ENCODE results near the gene PVALB. TPM values are rescaled to one million over a fixed set of nuclear protein-coding genes. Genes with fewer than 3 reads are reported as not detected.

The PVALB gene
- total RNA-seq, 2 donors from 2014 or later = not detected

DNA sequence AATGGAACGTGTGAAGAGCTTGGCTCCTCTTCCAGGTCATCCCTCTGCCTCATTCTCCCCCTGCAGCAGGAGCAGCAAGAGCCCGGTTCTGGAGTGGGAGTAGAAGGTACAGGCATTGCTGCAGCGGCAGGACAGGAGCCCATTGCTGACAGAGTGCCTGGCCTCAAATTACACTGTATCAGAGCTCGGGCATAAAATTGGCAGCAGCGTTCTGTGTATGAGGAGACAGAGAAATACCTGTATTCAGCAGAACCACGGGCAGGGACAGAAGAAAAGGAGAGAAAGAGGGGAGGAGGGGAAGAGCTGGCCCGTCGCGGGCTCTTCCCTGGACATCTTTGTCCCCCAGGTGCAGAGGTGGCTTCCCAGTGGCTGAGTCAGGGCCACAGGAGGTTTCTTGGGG lies 41.3 kb upstream of the PVALB start:
- Histone ChIP-seq H3K9ac (ENCODE audit: low read depth in 2 of 2, low read length in 2 of 2) (no peak overlapping the region), H3K27ac (no peak overlapping the region), H3K4me1 (no peaks in the 10 kb centered on the region), H3K27me3 (no peaks in the 10 kb centered on the region), H3K36me3 (no peaks in the 10 kb centered on the region), H3K4me3 (no peak overlapping the region), H3K9me3 (no peaks in the 10 kb centered on the region)
- DNase-seq = no peak
- intact Hi-C loops (cut with DNase I) = loop anchor here (5.0 to 10.0 kb wide), 4 partner anchors 76 to 311 kb away; no protein-coding TSS in a partner anchor
- TF ChIP-seq, protein P1, sequence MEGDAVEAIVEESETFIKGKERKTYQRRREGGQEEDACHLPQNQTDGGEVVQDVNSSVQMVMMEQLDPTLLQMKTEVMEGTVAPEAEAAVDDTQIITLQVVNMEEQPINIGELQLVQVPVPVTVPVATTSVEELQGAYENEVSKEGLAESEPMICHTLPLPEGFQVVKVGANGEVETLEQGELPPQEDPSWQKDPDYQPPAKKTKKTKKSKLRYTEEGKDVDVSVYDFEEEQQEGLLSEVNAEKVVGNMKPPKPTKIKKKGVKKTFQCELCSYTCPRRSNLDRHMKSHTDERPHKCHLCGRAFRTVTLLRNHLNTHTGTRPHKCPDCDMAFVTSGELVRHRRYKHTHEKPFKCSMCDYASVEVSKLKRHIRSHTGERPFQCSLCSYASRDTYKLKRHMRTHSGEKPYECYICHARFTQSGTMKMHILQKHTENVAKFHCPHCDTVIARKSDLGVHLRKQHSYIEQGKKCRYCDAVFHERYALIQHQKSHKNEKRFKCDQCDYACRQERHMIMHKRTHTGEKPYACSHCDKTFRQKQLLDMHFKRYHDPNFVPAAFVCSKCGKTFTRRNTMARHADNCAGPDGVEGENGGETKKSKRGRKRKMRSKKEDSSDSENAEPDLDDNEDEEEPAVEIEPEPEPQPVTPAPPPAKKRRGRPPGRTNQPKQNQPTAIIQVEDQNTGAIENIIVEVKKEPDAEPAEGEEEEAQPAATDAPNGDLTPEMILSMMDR (IDR thresholded peaks at IDR 0.05) = no peak

DNA sequence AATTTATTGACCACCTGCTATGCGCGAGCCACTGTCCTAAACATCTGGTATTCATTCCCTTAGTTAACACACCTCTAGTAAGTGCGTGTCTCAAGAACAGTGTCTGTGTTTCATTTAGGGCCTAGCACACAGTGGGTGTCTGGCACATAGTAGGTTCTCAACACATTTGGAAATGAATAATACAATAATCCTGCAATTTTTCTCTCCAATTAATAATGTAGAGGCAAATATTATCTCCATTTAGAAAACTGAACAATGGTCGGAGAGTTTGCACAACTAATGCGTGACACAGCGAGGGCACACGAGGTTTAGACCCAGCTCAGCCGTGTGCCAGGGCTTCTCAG lies 39.9 kb upstream of the PVALB start:
- H3K4me3 ChIP-seq = no peak overlapping the region
- intact Hi-C loops (cut with DNase I) = loop anchor here (5.0 to 10.0 kb wide), 4 partner anchors 74 to 309 kb away; no protein-coding TSS in a partner anchor
- H3K4me1 ChIP-seq = no peaks in the 10 kb centered on the region
- H3K36me3 ChIP-seq = no peaks in the 10 kb centered on the region
- no peaks in the 10 kb centered on the region for H3K27me3 ChIP-seq
- H3K9me3 ChIP-seq = no peaks in the 10 kb centered on the region
- H3K27ac ChIP-seq = no peak overlapping the region
- TF ChIP-seq, protein P1 (IDR thresholded peaks at IDR 0.05) = no peak
- no peak for DNase-seq
- no peak overlapping the region for H3K9ac ChIP-seq (ENCODE audit: low read depth in 2 of 2, low read length in 2 of 2)

DNA sequence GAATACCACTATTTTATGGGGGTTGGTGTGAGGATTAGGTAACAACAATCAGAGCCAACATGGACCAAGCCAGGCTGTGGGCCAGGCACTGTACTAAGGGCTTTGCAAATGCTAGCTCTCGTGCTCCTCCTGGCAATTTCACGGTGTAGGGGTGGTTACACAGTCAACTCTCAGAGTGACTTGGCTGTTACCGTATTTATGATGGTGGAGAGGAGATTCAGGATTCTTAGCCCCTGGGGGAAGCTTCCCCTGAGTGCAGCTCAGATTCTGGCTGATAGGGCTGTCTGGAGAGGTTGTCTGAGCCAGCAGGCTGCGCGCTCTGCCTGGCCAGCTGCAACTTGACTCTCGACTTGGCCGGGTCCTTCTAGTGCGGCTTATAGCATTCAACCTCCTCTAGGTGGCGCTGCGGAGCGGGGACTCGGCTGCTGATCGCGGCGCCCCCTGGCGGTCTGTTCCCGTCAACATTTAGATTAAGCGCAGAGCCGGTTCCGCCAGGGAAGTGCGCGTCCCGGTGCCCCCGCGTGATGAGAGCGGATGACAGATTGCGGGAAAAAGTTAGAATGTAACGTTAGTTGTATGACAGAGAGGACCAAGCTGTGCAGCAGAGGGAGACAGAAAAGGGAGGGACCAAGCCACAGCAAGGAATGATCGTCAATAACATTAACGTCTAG lies 39.4 kb upstream of the PVALB start:
- no peaks in the 10 kb centered on the region for H3K27me3 ChIP-seq
- H3K27ac ChIP-seq = no peak overlapping the region
- no peaks in the 10 kb centered on the region for H3K36me3 ChIP-seq
- no peak overlapping the region for H3K4me3 ChIP-seq
- no peak overlapping the region for H3K9ac ChIP-seq (ENCODE audit: low read depth in 2 of 2, low read length in 2 of 2)
- TF ChIP-seq, protein P1 (IDR thresholded peaks at IDR 0.05) = peak; percentile 100
- H3K9me3 ChIP-seq = no peaks in the 10 kb centered on the region
- DNase-seq = peak; percentile 92
- H3K4me1 ChIP-seq = no peaks in the 10 kb centered on the region
- intact Hi-C loops (cut with DNase I) = loop anchor here (5.0 to 10.0 kb wide), 4 partner anchors 74 to 309 kb away; no protein-coding TSS in a partner anchor

DNA sequence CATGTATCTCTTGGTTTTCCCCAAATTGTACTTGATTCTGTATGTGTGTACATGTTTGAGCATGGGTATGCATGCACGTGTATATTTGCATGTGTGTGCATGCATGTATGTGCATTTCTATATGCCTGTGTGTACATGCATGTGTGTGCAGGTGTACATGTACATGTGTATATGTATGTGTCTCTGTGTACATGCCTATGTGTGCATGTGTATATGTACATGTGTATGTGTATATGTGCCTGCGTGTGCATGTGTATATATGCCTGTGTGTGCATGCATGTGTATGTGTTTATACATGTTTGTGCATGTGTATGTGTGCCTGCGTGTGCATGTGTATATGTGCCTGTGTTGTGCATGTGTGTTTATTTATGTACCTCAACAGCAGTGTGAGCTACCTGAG lies 38.6 kb upstream of the PVALB start:
- intact Hi-C loops (cut with DNase I) = loop anchor here (5.0 to 10.0 kb wide), 4 partner anchors 73 to 308 kb away; no protein-coding TSS in a partner anchor
- H3K4me1 ChIP-seq = no peaks in the 10 kb centered on the region
- H3K4me3 ChIP-seq = no peak overlapping the region
- H3K9me3 ChIP-seq = no peaks in the 10 kb centered on the region
- H3K27me3 ChIP-seq = no peaks in the 10 kb centered on the region
- H3K36me3 ChIP-seq = no peaks in the 10 kb centered on the region
- H3K9ac ChIP-seq (ENCODE audit: low read depth in 2 of 2, low read length in 2 of 2) = no peak overlapping the region
- TF ChIP-seq, protein P1 (IDR thresholded peaks at IDR 0.05) = no peak
- no peak for DNase-seq
- no peak overlapping the region for H3K27ac ChIP-seq

DNA sequence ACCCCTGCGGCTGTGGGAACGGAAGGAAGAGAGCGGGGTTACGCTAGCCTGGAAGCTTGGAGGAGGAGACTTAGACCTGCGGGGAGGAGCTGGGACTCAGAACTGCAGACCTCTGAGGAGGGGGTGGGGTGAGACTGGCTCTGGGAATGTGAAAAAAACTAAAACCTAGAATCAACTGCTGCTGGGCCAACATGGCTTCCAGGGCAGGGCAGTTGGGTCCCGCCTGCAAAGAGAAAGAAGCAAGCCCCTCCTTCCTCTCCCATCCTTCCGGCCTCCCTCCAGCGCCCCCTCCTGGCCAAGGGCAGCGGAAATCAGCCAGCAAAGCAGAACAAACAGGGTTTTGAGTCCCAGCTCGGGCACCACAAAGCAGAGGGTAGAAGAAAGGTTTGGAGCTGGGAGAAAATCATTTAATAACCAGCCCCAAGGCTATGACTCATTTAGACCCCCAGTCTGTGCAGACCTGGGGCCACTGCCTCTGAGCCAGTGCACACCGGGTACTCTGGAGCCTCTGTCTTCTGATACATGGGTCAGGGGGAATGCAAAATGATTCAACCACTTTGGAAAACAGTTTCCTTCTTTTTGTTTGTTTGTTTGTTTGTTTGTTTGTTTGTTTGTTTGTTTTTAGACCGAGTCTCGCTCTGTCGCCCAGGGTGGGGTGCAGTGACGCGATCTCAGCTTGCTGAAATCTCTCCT lies 36.7 kb upstream of the PVALB start:
- Histone ChIP-seq H3K36me3 (no peaks in the 10 kb centered on the region), H3K27me3 (no peaks in the 10 kb centered on the region), H3K9me3 (no peaks in the 10 kb centered on the region), H3K27ac (no peak overlapping the region), H3K4me1 (no peaks in the 10 kb centered on the region), H3K9ac (ENCODE audit: low read depth in 2 of 2, low read length in 2 of 2) (no peak overlapping the region), H3K4me3 (no peak overlapping the region)
- intact Hi-C loops (cut with DNase I) = loop anchor here (10.0 kb wide), 2 partner anchors 121 to 191 kb away; no protein-coding TSS in a partner anchor
- DNase-seq = peak; percentile 75
- TF ChIP-seq, protein P1 (IDR thresholded peaks at IDR 0.05) = peak; percentile 35

All from colonic mucosa (tissue), 4 donors.